Measurements from ENCODE around the gene LGI4.

GRCh38 chr19:35114353-35115176, 20.3 kb downstream of the LGI4 start:
- TF ChIP-seq YY1 (IDR thresholded peaks at IDR 0.05; ENCODE audit: extremely low read depth, insufficient replicate concordance, low read depth, low read length) (no peak), CTCF (IDR thresholded peaks at IDR 0.05 in 2 of 3, conservative IDR thresholded peaks at IDR 0.05 in 1 of 3; ENCODE audit: borderline replicate concordance in 1 of 3, insufficient read depth in 1 of 3, low read depth in 2 of 3, low read length in 2 of 3) (peak; percentile 76 to 99 (median 96))
